ENCODE results near the gene CD151. TPM values are rescaled to one million over a fixed set of nuclear protein-coding genes. Genes with fewer than 3 reads are reported as not detected.

Gene CD151
- total RNA-seq, 1 experiment from 2014 or later: 296 TPM

- H3K9ac ChIP-seq (ENCODE audit: low read length): peak overlapping the region; percentile 42
- intact Hi-C loops (cut with micrococcal nuclease): no loop called here
- H3K4me3 ChIP-seq (replicated peaks in 1 of 2; ENCODE audit: low read depth in 1 of 2, low read length in 2 of 2): no peak overlapping the region
- peaks cover 31 to 73% of the 10 kb centered on the region in 2 experiments for H3K4me1 ChIP-seq (ENCODE audit: control insufficient read depth in 1 of 2, insufficient read depth in 2 of 2, low read length in 2 of 2)
- ATAC-seq: no peak
- no peak overlapping the region for H2AFZ ChIP-seq (ENCODE audit: low read depth, low read length, poor library complexity, severe bottlenecking)
- TF ChIP-seq ZNF274 (IDR thresholded peaks at IDR 0.05; ENCODE audit: low read depth, low read length) (no peak), SIN3A (IDR thresholded peaks at IDR 0.05; ENCODE audit: low read depth) (no peak), SP1 (IDR thresholded peaks at IDR 0.05; ENCODE audit: low read depth) (no peak), ZBTB33 (IDR thresholded peaks at IDR 0.05; ENCODE audit: extremely low read depth, insufficient replicate concordance, low read length) (no peak), EZH2phosphoT487 (IDR thresholded peaks at IDR 0.05; ENCODE audit: borderline replicate concordance) (no peak), EZH2 (IDR thresholded peaks at IDR 0.05) (no peak), CBX3 (IDR thresholded peaks at IDR 0.05; ENCODE audit: low read depth) (no peak), ELF1 (IDR thresholded peaks at IDR 0.05; ENCODE audit: borderline replicate concordance, low read depth) (no peak), POLR2A (IDR thresholded peaks at IDR 0.05; ENCODE audit: borderline replicate concordance, extremely low read depth, insufficient read depth, insufficient read length) (no peak), CEBPB (IDR thresholded peaks at IDR 0.05; ENCODE audit: low read depth) (no peak), POLR2AphosphoS5 (IDR thresholded peaks at IDR 0.05; ENCODE audit: low read depth, low read length) (no peak; the same call in 1 of the 2 replicates), TCF7L2 (IDR thresholded peaks at IDR 0.05; ENCODE audit: borderline replicate concordance, extremely low read depth, insufficient read depth, insufficient read length) (no peak)
- H3K9me3 ChIP-seq (ENCODE audit: control insufficient read depth in 1 of 2, insufficient read depth in 1 of 2, low read depth in 1 of 2, low read length in 2 of 2): no peaks in the 10 kb centered on the region
- peaks cover 79% of the 10 kb centered on the region for H3K79me2 ChIP-seq (ENCODE audit: insufficient read depth, low read length)
- H3K4me2 ChIP-seq (ENCODE audit: low read length): peak overlapping the region; percentile 92
- peak overlapping the region; percentile 97 for H3K27ac ChIP-seq (ENCODE audit: low read depth, low read length)
- H3K36me3 ChIP-seq (ENCODE audit: control insufficient read depth in 1 of 2, insufficient read depth in 2 of 2, low read length in 2 of 2): peaks cover 3 to 44% of the 10 kb centered on the region in 2 experiments; a peak in 3 of 4 replicates
- RAD21 ChIA-PET (ENCODE audit: low non-redundant PET in 1 of 2, low total read pairs in 2 of 2, uncharacterized antibody in 2 of 2, unreplicated experiment in 2 of 2): no interaction called here
- peaks cover 22% of the 10 kb centered on the region; the same call in 1 of the 2 replicates for H4K20me1 ChIP-seq (ENCODE audit: insufficient read depth)
- no peaks in the 10 kb centered on the region for H3K27me3 ChIP-seq (ENCODE audit: insufficient read depth, low read length)
- no peaks in the 10 kb centered on the region for H3K9me2 ChIP-seq (ENCODE audit: insufficient read depth)
- POLR2A ChIA-PET: no interaction called here
- BruUV-seq (replicated peaks): no TSS peak
- no peak for DNase-seq (ENCODE audit: low read depth, low spot score)
- CTCF ChIA-PET: no interaction called here
Observed at GRCh38 chr11:839280-839623, 6.5 kb downstream of the CD151 start.
